Measurements from ENCODE around the gene AGMO. TPM values are rescaled to one million over a fixed set of nuclear protein-coding genes. Genes with fewer than 3 reads are reported as not detected.

Gene AGMO
- total and polyA plus RNA-seq, 9 donors: 0.20 to 1.8 (median 0.25) TPM

DNA sequence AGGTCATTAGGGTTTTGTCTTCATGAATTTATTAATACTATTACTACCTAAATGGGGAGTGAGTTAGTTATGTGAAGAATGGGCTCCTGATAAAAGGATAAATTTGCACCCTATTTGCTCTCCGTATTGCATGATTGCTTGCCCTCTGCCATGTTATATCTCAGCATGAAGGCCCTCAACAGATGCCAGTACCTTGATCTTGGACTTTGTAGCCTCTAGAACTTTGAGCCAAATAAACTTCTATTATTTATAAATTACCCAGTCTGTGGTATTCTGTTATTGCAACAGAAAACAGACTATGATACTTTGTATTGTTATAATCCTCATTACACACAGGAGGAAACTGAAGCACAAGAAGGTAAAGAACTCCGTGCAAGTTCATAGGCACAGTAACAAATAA, 150.8 kb downstream of the AGMO start:
- Histone ChIP-seq H3K4me1 (ENCODE audit: control insufficient read depth, insufficient read depth, low read length) (no peaks in the 10 kb centered on the region), H3K27ac (ENCODE audit: low read length) (no peak overlapping the region), H3K9me3 (replicated peaks; ENCODE audit: control insufficient read depth, low read depth, low read length) (peaks cover 2% of the 10 kb centered on the region), H3K36me3 (ENCODE audit: control insufficient read depth, insufficient read depth, low read length) (no peaks in the 10 kb centered on the region), H3K4me3 (ENCODE audit: low read length) (no peak overlapping the region), H3K27me3 (ENCODE audit: control insufficient read depth, insufficient read depth, low read length) (no peaks in the 10 kb centered on the region)
- DNase-seq: no peak
- WGBS (ENCODE audit: insufficient coverage): no CpG with 5 or more reads among the region's 2 CpGs

DNA sequence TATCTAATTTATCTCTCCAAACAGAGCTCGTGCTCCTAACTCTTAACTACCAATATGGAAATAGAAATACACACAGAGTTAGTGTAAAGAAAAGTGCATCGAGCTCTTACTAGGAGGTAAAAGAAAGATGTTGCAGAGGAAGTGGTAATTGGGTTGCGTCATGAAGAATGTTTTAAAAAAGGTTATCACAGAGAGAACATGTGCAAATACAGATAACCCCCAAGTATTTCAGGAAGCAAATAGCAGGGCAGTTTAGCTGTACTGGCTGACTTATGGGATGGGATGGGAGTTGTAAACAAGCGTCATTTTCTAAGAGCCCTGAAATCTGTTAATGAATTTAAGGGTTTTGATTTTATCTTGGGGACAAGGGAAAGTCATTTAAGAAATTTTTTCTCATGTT, 153.9 kb downstream of the AGMO start:
- H3K4me3 ChIP-seq (ENCODE audit: low read length): no peak overlapping the region
- WGBS (ENCODE audit: insufficient coverage): no CpG with 5 or more reads among the region's 4 CpGs
- no peaks in the 10 kb centered on the region for H3K9me3 ChIP-seq (replicated peaks; ENCODE audit: control insufficient read depth, low read depth, low read length)
- no peak for DNase-seq
- no peaks in the 10 kb centered on the region for H3K4me1 ChIP-seq (ENCODE audit: control insufficient read depth, insufficient read depth, low read length)
- no peaks in the 10 kb centered on the region for H3K36me3 ChIP-seq (ENCODE audit: control insufficient read depth, insufficient read depth, low read length)
- H3K27ac ChIP-seq (ENCODE audit: low read length): no peak overlapping the region
- H3K27me3 ChIP-seq (ENCODE audit: control insufficient read depth, insufficient read depth, low read length): no peaks in the 10 kb centered on the region

DNA sequence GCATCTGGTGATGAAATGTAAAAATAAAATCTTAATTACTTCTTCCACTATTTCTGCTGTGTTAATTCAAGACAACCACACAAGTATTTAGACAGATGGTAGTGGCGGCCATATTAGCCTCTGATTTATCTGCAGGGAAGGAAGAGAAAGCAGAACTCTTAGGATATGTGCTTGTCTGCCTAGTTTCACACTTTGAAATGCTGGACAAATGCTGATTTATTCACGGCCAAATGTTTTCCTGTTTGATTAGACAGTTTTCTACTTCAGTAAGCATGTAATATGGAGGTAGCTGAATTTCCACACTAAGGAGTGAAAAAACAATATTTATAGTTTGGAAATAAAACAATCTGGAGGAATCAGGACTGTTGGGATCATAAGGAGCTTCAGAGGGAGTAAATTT, 158.1 kb downstream of the AGMO start:
- no peak for DNase-seq
- Histone ChIP-seq H3K36me3 (ENCODE audit: control insufficient read depth, insufficient read depth, low read length) (no peaks in the 10 kb centered on the region), H3K27ac (ENCODE audit: low read length) (no peak overlapping the region), H3K27me3 (ENCODE audit: control insufficient read depth, insufficient read depth, low read length) (no peaks in the 10 kb centered on the region), H3K4me3 (ENCODE audit: low read length) (no peak overlapping the region), H3K4me1 (ENCODE audit: control insufficient read depth, insufficient read depth, low read length) (no peaks in the 10 kb centered on the region), H3K9me3 (replicated peaks; ENCODE audit: control insufficient read depth, low read depth, low read length) (no peaks in the 10 kb centered on the region)
- WGBS (ENCODE audit: insufficient coverage): no CpG with 5 or more reads among the region's 2 CpGs

DNA sequence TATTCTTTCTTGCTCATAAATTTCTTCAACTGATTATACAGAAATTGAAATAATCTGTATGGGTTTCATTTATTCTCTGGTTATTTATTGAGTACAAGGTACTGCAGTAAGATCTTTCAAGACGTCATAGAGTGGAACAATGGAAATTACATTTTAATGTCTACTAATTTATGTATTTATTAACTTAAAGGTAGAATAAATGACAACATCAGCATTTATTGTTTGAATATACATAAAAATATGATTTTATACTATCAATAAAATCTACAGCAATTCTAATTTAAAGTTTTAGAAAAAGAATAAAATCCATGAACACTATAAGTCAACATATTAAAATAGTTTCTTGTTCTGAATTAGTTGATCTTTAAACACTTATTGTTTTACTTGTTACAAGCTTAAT, 158.5 kb downstream of the AGMO start:
- Histone ChIP-seq H3K27me3 (ENCODE audit: control insufficient read depth, insufficient read depth, low read length) (no peaks in the 10 kb centered on the region), H3K9me3 (replicated peaks; ENCODE audit: control insufficient read depth, low read depth, low read length) (no peaks in the 10 kb centered on the region), H3K4me3 (ENCODE audit: low read length) (no peak overlapping the region), H3K4me1 (ENCODE audit: control insufficient read depth, insufficient read depth, low read length) (no peaks in the 10 kb centered on the region), H3K36me3 (ENCODE audit: control insufficient read depth, insufficient read depth, low read length) (no peaks in the 10 kb centered on the region), H3K27ac (ENCODE audit: low read length) (no peak overlapping the region)
- no peak for DNase-seq
- no CpG with 5 or more reads among the region's 1 CpG for WGBS (ENCODE audit: insufficient coverage)

DNA sequence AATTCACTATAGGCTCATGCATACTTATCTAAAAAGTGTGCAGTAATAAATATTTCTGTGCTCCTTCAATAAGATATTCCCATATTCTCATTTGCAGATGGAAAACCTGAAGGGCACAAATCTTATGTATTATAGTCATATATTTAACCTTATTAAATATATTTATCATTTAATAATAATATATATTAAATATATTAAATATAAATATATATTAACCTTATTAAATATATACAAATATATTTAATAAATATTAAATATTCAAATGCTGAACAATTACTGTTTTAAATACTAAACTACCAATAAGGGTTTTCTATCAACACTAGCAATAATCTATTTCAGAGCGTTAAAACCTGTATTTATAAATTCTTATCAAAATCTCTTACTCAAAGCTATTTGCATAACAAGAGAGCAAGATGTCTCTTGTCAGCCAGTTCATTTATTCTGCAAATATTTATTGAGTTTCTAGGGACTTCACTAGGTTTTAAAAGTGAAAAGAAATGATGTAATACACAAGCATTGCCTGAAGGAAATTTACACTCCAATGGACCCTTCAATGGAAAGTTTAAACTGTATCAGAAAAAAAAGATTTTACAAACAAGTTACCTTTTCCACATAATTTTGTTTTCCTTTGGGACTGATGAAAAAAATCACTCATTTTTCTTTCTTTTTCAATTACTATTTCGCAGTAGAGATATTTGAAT, 159.2 kb downstream of the AGMO start:
- H3K4me3 ChIP-seq (ENCODE audit: low read length): no peak overlapping the region
- no peaks in the 10 kb centered on the region for H3K9me3 ChIP-seq (replicated peaks; ENCODE audit: control insufficient read depth, low read depth, low read length)
- no CpG with 5 or more reads among the region's 2 CpGs for WGBS (ENCODE audit: insufficient coverage)
- no peaks in the 10 kb centered on the region for H3K36me3 ChIP-seq (ENCODE audit: control insufficient read depth, insufficient read depth, low read length)
- H3K27ac ChIP-seq (ENCODE audit: low read length): no peak overlapping the region
- no peaks in the 10 kb centered on the region for H3K4me1 ChIP-seq (ENCODE audit: control insufficient read depth, insufficient read depth, low read length)
- no peaks in the 10 kb centered on the region for H3K27me3 ChIP-seq (ENCODE audit: control insufficient read depth, insufficient read depth, low read length)
- DNase-seq: no peak

DNA sequence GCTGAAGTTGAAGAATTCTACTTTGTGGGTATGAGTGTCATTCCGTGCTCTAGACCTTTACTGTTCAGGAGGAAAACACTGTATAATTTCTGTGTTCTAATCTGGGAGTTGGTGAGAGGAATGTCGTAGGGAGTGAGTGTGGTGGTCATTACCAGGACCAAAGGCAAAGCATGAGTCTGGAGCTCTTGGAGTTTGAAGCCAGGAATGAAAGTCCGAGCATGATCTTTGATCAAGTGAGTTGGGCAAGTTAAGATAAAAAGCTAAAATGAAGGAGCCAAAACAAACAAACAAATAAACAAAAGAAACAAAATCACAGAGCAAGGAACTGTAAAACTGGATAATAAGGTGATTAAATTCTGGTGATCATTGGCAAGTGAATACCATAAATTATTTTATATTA, 161.4 kb downstream of the AGMO start:
- H3K27me3 ChIP-seq (ENCODE audit: control insufficient read depth, insufficient read depth, low read length): no peaks in the 10 kb centered on the region
- no peaks in the 10 kb centered on the region for H3K36me3 ChIP-seq (ENCODE audit: control insufficient read depth, insufficient read depth, low read length)
- peaks cover 4% of the 10 kb centered on the region for H3K9me3 ChIP-seq (replicated peaks; ENCODE audit: control insufficient read depth, low read depth, low read length)
- DNase-seq: no peak
- H3K27ac ChIP-seq (ENCODE audit: low read length): no peak overlapping the region
- no peak overlapping the region for H3K4me3 ChIP-seq (ENCODE audit: low read length)
- no peaks in the 10 kb centered on the region for H3K4me1 ChIP-seq (ENCODE audit: control insufficient read depth, insufficient read depth, low read length)
- 92% methylated on average over 2 of the region's 3 CpGs for WGBS (ENCODE audit: insufficient coverage)

DNA sequence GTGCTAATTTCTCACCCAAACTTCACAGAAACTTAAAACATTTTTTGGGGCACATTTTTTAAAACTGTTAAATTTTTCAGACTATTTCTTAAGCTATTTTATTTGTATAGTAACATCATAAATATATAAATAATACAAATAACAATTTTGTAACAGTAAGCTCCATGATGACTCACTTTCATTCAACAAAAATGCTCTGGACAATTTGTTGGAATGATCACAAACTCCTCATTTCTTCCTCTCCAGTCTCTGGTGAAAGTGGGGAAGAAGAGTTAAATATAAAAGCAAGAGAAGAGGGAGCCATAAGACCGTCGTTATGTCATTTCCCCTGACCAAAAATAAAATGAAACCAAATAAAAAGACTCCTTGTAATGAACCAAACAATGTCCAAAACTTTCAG, 162.4 kb downstream of the AGMO start:
- no peak for DNase-seq
- H3K27me3 ChIP-seq (ENCODE audit: control insufficient read depth, insufficient read depth, low read length): no peaks in the 10 kb centered on the region
- H3K9me3 ChIP-seq (replicated peaks; ENCODE audit: control insufficient read depth, low read depth, low read length): peaks cover 4% of the 10 kb centered on the region
- H3K27ac ChIP-seq (ENCODE audit: low read length): no peak overlapping the region
- WGBS (ENCODE audit: insufficient coverage): no CpG with 5 or more reads among the region's 2 CpGs
- no peaks in the 10 kb centered on the region for H3K36me3 ChIP-seq (ENCODE audit: control insufficient read depth, insufficient read depth, low read length)
- no peak overlapping the region for H3K4me3 ChIP-seq (ENCODE audit: low read length)
- H3K4me1 ChIP-seq (ENCODE audit: control insufficient read depth, insufficient read depth, low read length): no peaks in the 10 kb centered on the region

DNA sequence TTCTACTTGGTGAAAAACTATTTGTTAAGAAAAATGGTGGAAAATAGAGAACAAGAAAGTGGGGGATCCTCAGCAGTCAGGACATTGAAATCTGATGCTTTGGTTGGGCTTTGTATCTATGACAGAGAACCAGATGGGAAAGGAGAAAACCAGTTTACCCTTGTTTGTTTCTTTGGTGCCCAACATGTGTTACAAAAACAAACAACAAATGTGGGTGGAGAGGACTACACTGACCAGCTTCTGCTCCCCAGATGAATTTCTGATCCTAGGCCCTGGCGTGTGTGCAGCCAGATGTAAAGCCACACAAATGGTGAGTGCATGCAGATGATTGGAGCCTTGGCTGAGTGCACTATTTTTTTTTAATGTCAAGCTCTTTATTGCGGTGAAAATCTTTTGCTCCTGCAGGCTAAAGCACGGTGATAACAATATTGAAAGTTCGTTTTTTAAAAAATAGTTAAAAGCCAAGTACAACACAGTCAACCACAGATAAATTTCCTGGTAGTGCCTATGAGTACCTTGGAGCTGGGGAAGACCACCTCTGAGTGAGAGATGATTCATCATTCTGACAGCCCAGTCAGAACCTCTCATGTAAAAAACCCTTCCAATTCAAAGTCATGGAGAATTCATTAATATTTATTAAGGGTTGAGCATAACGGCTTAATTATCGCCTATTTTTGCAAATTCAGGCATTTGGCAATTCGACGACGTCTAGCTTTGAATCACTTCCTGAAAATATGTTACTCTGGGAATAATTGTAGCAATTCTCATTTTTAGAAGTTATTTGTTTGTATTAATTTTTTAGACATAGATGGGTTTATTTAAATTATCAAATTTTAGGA, 163.7 kb downstream of the AGMO start:
- DNase-seq: no peak
- 67% methylated on average over 3 of the region's 9 CpGs for WGBS (ENCODE audit: insufficient coverage)
- Histone ChIP-seq H3K36me3 (ENCODE audit: control insufficient read depth, insufficient read depth, low read length) (no peaks in the 10 kb centered on the region), H3K9me3 (replicated peaks; ENCODE audit: control insufficient read depth, low read depth, low read length) (peaks cover 4% of the 10 kb centered on the region), H3K4me3 (ENCODE audit: low read length) (no peak overlapping the region), H3K4me1 (ENCODE audit: control insufficient read depth, insufficient read depth, low read length) (no peaks in the 10 kb centered on the region), H3K27ac (ENCODE audit: low read length) (no peak overlapping the region), H3K27me3 (ENCODE audit: control insufficient read depth, insufficient read depth, low read length) (no peaks in the 10 kb centered on the region)

DNA sequence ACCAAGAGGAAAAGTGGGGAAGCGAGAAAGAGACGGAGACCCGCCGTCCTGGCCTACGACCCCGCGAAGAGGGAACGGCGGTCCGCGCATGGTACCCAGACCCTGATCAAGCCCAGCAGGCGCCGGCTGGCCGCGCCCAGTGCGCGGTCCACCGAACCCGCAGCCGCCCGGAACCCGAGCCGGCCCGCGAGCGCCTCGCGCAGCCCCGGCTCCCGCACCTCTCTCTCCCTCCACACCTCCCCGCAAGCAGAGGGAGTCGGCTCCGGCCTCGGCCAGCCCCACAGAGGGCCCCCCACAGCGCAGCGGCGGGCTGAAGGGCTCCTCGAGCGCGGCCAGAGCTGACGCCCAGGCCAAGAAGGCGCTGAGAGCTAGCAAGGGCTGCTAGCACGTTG, 164.7 kb downstream of the AGMO start:
- H3K9me3 ChIP-seq (replicated peaks; ENCODE audit: control insufficient read depth, low read depth, low read length): peaks cover 4% of the 10 kb centered on the region
- WGBS (ENCODE audit: insufficient coverage): 97% methylated on average over 43 of the region's 43 CpGs
- H3K4me1 ChIP-seq (ENCODE audit: control insufficient read depth, insufficient read depth, low read length): no peaks in the 10 kb centered on the region
- DNase-seq: no peak
- no peak overlapping the region for H3K4me3 ChIP-seq (ENCODE audit: low read length)
- H3K27ac ChIP-seq (ENCODE audit: low read length): no peak overlapping the region
- H3K36me3 ChIP-seq (ENCODE audit: control insufficient read depth, insufficient read depth, low read length): no peaks in the 10 kb centered on the region
- no peaks in the 10 kb centered on the region for H3K27me3 ChIP-seq (ENCODE audit: control insufficient read depth, insufficient read depth, low read length)

DNA sequence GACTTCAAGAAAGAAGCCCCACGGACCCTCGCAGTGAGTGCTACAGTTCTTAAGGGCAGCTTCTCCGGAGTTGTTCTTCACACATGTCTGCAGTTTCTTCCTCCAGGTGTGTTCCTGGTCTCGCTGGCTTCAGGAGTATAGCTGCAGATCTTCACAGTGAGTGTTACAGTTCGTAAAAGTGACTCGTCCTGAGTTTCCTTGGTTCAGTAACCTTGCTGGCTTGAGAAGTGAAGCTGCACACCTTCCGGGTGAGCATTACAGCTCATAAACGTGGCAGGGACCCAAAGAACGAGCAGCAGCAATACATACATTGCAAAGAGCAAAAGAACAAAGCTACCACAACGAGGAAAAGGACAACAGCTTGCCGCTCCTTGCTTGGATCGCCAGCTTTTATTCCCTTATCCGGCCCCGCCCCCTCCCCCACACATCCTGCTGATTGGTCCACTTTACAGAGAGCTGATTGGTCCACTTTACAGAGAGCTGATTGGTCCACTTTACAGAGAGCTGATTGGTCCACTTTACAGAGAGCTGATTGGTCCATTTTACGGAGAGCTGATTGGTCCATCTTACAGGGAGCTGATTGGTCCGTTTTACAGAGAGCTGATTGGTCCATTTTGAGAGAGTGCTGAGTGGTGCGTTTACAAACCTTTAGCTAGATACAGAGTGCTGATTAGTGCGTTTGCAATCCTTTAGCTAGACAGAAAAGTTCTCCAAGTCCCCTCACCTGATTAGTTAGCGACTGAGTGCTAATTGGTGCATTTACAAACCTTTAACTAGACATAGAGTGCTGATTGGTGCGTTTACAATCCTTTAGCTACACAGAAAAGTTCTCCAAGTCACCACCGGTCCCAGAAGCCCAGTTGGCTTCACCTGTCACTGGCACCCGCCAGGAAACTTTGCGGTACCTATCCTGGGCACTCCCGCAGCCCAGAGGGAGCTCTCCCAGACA, 165.3 kb downstream of the AGMO start:
- Histone ChIP-seq H3K9me3 (replicated peaks; ENCODE audit: control insufficient read depth, low read depth, low read length) (peaks cover 4% of the 10 kb centered on the region), H3K4me1 (ENCODE audit: control insufficient read depth, insufficient read depth, low read length) (no peaks in the 10 kb centered on the region), H3K36me3 (ENCODE audit: control insufficient read depth, insufficient read depth, low read length) (no peaks in the 10 kb centered on the region), H3K4me3 (ENCODE audit: low read length) (no peak overlapping the region), H3K27me3 (ENCODE audit: control insufficient read depth, insufficient read depth, low read length) (no peaks in the 10 kb centered on the region), H3K27ac (ENCODE audit: low read length) (no peak overlapping the region)
- no peak for DNase-seq
- 94% methylated on average over 22 of the region's 24 CpGs for WGBS (ENCODE audit: insufficient coverage)
